HFF-Myc (cell line): ENCODE measurements around the gene CAMTA1.

Experiments used
- DNase-seq: peaks from one replicate; pipeline ENCODE4 v3.0.0-alpha.2; 2011; ENCODE audit warnings: low read depth; ENCODE audit errors: extremely low read depth
- H3K4me3 ChIP-seq: replicated peaks from 2 replicates; pipeline ENCODE4 v1.5.1; 2011; ENCODE audit warnings: low read depth, mild to moderate bottlenecking, control low read depth, low read length
- TF ChIP-seq, protein P1 (sequence below): IDR thresholded peaks from 2 replicates; pipeline ENCODE4 v1.5.1; 2012; ENCODE audit warnings: mild to moderate bottlenecking, low read depth, low read length, control low read depth; ENCODE audit errors: missing control alignments

CAMTA1 gene

DNA sequence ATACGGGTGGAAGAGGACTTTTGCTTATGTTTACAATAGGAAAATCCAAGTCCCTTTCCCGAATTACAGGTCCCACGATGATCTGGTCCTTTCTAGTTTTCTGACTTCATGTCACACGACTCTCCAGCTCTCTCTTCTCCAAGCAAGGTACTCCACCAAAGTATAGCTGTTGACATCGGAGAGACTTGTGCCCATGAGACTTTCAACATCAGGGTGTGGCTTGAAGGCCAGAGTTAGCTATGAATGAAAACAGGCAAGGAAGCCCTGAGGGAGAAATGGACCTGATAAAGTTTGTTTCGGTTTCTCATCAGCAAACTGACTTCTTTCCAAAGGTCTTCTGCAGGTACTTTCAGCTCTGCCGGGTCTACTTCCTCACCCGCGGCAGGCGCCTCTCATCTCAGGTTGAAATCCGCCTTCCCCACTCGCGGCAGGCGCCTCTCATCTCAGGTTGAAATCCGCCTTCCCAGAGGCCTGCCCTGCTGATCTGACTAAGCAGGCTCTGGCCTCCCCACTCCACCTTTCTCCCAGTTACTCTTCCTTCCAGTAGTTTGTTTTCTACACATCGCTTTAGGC is 996.8 kb downstream of the CAMTA1 start:
- no peak overlapping the region for H3K4me3 ChIP-seq
- no peak for DNase-seq
- TF ChIP-seq, protein P1, sequence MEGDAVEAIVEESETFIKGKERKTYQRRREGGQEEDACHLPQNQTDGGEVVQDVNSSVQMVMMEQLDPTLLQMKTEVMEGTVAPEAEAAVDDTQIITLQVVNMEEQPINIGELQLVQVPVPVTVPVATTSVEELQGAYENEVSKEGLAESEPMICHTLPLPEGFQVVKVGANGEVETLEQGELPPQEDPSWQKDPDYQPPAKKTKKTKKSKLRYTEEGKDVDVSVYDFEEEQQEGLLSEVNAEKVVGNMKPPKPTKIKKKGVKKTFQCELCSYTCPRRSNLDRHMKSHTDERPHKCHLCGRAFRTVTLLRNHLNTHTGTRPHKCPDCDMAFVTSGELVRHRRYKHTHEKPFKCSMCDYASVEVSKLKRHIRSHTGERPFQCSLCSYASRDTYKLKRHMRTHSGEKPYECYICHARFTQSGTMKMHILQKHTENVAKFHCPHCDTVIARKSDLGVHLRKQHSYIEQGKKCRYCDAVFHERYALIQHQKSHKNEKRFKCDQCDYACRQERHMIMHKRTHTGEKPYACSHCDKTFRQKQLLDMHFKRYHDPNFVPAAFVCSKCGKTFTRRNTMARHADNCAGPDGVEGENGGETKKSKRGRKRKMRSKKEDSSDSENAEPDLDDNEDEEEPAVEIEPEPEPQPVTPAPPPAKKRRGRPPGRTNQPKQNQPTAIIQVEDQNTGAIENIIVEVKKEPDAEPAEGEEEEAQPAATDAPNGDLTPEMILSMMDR: no peak

- TF ChIP-seq, protein P1: no peak
- peak overlapping the region; percentile 46 for H3K4me3 ChIP-seq
- DNase-seq: no peak
These were observed 998.0 kb downstream of the CAMTA1 start for GRCh38 chr1:7783178-7783711.

GRCh38 chr1:7783826-7784491 is 998.7 kb downstream of the CAMTA1 start, which contains the start of gene PER3:
Gene PER3, plus strand, starts transcription at chr1:7784291. Its CDS starts 587 bp downstream, at chr1:7784878.
- DNase-seq: peak; percentile 78
- TF ChIP-seq, protein P1: no peak

GRCh38 chr1:7784492-7785071 is 999.3 kb downstream of the CAMTA1 start:
- peak overlapping the region; percentile 35 for H3K4me3 ChIP-seq
- no peak for DNase-seq
- TF ChIP-seq, protein P1: no peak

More at GRCh38 chr1:7783826-7784491, 998.7 kb downstream of the CAMTA1 start, which contains the start of gene PER3:
- peak within 1 kb of the TSS; percentile 46 for H3K4me3 ChIP-seq

GRCh38 chr1:7785108-7785507 is 999.9 kb downstream of the CAMTA1 start:
- no peak for DNase-seq
- peak overlapping the region; percentile 35; the same call in 1 of the 2 replicates for H3K4me3 ChIP-seq
- TF ChIP-seq, protein P1: no peak

- no peak overlapping the region for H3K4me3 ChIP-seq
- TF ChIP-seq, protein P1: no peak
- DNase-seq: no peak
These were observed 1001.5 kb downstream of the CAMTA1 start for GRCh38 chr1:7786795-7787194.
